ENCODE data around the gene CDK6.

Gene CDK6

DNA sequence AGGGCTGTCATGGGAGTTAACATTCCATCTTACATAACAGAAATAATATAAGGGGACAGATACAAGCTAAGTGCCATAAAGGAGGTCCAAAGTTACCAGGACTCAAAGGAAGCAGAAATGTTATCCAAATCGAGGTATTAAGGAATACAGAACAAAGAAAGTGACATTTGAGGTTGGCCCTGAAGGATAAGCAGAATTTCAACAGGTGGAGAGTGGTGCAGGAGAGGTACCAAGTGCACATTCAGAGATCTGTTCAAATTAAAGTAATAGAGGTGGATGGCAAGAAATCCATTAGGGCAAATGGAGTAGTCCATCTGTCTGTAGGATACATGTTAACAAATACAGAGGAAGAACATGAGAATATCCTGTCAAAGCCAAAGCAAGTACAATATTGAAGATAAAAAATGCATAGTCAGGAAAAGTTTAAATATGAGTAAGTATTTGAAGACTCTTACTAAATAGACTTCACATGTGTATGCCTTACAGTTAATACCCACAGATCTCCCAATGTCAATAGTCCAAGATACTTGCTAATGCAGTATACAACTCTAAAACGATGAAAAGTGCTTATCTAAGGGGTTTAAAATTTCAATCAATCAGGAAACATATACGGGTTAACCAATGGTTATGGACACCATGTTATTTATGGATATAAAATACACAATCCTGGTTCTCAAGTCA lies 10.0 kb downstream of the CDK6 start:
- no peak for DNase-seq (ENCODE audit: low read depth)

DNA sequence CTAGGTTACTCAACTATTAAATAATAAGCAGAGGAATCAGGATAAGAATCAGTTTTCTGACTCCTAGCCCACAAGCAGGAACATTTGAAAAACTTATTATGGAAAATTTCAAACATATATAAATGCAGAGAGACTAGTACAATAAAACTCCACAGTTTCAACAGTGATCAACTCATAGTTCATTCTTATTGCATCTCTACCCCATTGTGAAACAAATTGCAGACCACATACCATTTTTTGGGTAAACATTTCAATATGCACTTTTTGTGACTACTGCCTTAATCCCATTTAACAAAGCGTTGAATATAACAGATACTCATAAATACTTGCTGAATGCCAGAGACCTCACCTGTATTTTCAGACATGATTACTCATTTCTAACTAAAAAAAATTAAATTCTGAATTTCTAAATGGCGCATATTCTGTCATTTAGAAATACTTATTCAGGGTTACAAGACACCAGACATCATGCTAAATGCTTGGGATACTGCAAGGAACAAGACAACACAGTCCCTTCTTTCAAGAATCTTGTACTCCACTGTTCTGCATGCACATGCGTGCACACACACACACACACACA lies 11.4 kb downstream of the CDK6 start:
- DNase-seq (ENCODE audit: low read depth), result no peak

DNA sequence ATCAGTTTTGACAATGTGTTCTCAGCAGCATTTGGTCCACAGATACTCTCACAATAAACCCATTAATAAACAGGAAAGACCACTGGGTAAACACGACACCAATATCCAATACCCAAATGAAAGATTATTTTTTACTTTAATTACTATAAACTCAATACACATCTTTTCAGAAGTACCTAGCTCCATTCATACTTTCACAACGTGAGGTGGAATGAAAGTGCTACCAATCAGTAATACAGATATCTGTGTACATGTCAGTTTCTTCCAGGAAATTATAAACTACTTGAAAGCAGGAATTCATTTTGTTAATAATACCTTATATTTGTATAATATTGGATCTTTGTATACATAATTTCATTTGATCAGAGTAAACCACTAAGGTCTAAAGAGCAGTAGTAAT lies 11.9 kb downstream of the CDK6 start:
- DNase-seq (ENCODE audit: low read depth), result no peak

DNA sequence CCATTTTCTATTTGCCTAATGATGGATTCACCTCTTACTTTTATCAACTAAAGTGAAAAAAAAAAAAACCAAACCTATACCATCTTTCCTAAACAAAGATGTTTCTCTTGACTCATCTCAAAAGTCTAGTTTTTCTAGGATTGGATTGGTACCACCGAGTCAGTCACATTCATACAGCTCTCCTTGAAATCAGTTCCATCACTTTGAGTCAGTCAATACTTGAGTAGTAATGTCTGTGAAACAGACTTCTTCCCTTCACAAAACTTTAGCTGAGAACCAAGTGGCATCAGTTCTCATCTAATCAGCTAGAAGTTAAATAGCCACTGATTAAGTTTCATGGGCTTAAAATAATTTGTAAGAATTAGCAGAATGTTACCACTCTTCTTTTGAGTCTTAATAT lies 13.3 kb downstream of the CDK6 start:
- DNase-seq (ENCODE audit: low read depth), result no peak

DNA sequence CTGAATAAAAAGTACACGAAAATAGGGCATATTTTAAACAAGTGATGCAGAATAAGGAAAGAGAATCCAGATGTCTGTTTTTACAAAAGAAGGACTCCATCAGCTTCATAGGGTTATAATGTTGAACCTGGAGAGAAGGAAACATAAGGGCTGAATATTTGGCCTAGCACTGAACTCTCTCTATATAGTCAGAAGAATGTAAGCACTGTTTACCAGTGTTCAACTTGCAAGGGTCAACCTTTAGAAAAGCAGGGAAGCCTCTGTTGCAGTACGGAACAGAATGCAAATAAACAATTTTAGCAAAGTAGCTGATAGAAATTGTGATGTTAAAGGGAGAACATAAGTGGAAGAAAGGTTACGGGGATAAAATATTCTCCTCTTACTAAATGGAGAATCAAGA lies 16.2 kb downstream of the CDK6 start:
- DNase-seq (ENCODE audit: low read depth), result no peak

DNA sequence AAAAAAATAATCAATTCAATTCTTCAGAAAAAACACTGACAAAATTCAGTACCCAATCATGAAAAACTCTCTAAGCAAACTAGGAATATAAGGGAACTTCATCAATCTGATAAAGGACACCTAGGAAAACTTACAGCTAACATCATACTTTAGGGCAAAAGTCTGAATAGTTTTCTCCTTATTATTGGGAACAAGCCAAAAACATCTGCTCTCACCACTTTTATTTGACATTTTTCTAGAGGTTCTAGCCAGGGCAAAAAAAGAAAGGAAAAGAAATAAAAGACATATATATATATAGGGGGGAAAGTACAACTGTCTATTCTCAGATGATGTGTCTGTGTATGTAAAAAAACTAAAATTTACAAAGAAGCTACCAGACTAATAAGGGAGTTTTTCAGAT lies 19.0 kb downstream of the CDK6 start:
- DNase-seq (ENCODE audit: low read depth), result no peak

DNA sequence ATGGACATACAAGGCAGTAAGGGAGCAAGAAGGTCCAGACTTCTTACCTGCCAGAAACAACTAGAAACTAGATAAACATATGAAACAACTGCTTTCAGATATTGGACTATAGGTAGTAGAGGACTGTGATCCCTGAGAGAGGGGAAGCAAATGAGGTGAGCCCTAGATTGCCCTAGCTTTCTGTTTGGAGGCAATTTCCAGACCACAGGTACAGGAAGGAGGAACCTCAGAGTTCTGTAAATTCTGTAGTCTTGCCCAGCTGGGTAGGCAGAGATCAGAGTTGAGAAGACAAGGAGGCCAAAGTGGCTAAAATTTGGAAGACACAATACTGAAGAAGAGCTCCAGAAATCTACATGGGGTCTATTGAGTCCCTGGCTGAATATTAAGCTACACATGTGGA lies 21.0 kb downstream of the CDK6 start:
- no peak for DNase-seq (ENCODE audit: low read depth)

DNA sequence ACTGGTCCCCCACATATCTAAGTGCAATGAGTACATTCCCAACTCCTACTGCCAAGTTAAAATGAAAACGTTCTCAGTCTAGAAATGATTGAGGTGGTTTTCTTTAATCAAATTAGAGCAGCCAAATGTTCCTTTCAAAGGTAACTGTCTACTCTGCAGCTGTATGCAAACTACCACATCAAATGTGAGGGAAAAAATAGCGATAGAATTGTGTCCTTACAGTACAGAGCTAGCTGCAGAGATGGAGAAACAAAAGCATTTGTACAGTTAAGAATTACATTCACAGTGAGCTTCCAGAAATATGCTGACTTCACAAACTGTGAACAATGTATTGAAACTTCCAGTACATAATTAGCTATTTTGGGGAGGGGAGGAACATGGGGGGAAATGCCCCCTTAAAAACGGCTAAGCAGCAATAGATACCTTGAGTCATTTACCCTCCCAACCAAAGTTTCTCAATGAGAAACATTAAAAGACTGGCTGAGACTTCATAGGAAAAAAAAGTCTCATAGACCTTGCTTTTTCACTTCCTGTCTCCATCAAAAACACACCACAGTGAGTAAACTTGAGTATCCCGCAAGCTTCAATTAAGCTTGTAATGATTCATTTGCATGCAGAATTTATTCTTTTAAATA lies 22.9 kb downstream of the CDK6 start:
- DNase-seq (ENCODE audit: low read depth), result no peak

DNA sequence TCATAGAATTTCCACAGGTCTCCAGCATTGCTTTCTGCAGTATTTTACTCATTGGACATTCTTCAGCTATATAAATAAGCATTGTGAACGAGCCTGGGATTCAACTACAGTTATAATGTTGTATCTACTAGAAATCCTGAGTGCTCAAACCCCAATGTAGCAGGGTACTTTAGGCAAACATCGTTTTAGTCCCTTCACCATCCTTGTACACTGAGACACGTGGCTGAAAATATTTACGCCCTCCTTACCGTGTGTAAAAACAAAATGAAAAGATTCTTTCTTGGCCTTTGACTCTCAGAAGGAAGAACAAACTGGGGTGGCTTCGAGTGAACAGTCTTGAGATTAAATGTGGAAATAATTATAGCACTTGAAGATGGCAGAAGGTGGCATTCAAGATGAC lies 25.2 kb downstream of the CDK6 start:
- no peak for DNase-seq (ENCODE audit: low read depth)

DNA sequence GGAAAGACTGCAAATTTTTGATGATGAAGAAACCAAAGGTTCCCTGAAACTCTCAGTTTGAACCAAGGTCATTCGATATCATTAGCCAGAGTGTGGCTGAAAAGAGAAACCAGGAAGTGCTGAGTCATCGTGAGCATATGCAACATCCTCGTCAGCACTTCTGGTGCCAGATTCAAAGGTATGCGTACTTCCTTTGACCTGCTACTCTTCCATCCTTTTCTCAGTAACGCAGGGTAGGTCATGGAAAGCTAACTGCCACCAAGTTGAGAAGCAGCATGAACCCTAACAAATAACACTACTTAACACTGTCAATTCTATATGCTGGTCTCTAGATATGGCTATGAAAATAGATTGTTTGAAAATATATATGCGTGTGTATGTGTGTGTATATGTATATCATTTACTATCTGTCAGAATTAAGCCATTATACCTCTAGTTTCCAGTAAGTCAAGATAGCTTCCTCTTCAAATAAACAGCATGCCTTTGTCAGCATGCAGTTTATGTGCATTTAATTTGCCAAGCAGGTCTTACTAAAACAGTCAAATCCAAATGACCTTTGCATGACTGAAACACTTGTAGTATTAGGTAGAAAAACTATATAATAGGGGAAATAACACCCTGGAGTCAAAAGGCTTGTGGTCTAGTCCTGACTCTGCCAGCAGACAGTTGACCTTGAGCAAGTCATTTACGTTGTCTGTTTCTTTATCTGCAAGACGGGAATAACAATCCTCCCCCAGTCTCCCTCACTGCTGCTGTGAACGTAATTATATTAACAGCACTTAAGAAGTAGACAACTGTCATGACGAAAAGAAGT lies 26.4 kb downstream of the CDK6 start:
- DNase-seq (ENCODE audit: low read depth), result peak; percentile 77

DNA sequence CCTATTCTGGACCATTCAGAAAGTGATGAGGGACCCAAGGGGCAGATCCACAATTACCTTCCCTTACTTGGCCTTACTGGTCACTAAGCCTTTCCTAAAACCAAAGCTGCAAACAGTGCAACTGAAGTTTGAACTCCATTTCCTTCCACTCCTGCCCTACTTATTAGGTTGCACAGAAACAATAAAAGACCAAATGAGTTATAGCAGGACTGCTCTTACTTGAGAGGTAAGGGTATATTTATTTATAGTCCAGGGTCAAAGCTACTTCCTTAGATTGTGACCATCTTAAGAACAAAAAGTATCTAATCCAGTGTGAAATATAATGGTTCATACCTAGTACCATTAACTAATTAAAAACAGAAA lies 27.0 kb downstream of the CDK6 start:
- DNase-seq (ENCODE audit: low read depth), result no peak

DNA sequence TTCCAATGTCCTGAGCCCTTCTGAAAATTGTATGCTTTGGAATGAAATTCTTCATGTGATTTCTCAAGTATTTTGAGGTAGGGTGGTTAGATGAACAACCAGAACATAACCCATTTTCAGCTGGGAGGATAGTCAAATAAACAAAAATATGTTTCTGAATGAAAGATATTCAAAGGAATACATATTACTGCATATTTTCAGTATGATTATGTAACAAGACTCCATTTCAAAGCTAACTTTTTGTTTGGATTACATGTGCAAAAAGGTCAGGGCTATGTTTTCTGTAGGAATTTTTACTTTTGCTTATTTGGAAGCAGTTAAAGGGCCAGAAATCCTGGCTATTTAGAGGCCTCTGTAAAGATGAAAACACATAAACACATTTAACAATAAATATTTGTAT lies 27.7 kb downstream of the CDK6 start:
- no peak for DNase-seq (ENCODE audit: low read depth)

DNA sequence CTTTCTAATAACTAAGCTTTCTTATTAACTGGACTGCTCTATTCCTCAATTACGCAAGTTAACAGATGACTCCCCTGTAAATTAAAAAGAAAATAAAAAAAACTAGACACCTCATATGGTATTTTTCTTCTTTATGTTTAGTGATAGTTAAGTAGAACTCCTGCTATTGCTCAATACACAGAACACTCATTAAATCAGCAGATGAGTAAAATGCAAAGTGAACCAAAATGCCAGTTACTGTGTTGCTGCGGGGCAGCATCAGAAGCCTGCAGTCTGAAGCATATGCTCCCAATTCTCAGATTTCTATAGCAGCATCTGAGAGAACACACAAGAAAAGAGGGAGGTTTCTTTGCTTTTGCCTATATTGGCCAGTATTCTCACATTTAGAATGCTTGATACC lies 28.4 kb downstream of the CDK6 start:
- DNase-seq (ENCODE audit: low read depth), result no peak

DNA sequence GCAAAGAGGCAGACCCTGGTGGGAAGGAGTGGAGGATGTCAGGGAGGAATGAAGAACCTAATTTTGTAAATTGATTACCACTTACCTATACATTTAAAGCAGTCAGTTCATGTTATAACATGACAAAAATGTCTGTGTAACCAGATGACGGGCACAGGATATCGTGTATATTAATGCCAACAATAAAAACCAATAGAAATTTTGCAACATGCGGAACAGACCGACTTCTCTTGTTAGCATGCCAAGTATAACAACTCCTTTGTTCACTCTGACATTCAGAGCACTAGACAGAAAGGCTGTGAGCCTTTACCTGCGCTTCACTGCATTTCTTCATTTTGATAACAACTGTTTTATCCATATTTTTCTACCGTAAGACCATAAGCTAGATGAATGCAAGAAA lies 29.9 kb downstream of the CDK6 start:
- DNase-seq (ENCODE audit: low read depth), result no peak

DNA sequence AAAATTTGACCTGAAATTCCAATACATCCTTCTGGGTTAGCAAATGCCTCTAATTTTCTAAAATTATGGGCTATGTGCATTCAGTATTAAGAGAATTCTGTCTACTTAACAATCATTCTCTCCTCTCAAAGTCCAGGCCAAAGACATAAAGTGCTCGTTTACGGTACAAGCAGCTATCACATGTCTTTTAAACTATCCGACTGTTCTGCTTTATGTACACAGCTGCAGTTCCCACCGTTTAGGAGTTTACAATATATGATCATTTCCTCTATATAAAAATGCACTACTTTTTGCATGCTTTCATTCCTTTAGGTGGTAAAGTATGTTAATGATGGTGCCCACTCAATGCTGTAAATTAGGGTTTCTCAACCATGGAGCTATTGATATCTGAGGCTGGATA lies 34.0 kb downstream of the CDK6 start:
- no peak for DNase-seq (ENCODE audit: low read depth)

DNA sequence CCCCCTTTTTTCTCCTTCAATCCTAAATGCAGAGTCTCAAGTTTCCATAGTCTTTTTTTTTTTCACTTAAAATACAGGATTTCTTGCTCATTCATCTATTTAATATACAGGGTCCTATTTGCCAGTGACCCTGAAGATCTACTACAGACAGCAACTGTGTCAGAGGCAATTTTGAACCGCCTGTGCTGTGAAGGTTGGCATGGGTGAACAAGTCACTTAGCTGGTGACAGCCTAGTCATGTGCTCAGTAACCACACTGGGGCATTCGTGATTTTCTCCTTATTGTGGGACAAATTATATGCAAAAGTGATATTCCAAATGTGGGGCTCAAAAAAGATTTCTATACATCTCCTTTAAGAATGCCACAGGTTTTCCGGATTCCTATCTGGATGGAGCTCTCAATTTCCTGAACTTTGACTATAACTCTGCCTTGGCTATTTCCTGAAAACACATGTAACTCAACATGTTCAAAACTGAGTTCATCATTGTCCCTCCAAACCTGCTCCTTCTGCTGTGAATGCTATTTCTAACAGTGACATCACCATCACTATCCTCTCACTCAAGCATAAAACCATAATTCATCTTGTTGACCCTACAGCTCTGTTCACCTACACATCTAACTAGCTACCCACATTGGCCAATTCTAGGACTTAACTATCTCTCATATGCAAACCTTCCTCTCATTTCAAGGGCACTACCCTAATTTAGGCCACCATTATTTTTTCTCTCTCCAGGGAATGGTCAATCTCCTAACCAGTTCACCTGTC lies 36.7 kb downstream of the CDK6 start:
- DNase-seq (ENCODE audit: low read depth), result no peak

DNA sequence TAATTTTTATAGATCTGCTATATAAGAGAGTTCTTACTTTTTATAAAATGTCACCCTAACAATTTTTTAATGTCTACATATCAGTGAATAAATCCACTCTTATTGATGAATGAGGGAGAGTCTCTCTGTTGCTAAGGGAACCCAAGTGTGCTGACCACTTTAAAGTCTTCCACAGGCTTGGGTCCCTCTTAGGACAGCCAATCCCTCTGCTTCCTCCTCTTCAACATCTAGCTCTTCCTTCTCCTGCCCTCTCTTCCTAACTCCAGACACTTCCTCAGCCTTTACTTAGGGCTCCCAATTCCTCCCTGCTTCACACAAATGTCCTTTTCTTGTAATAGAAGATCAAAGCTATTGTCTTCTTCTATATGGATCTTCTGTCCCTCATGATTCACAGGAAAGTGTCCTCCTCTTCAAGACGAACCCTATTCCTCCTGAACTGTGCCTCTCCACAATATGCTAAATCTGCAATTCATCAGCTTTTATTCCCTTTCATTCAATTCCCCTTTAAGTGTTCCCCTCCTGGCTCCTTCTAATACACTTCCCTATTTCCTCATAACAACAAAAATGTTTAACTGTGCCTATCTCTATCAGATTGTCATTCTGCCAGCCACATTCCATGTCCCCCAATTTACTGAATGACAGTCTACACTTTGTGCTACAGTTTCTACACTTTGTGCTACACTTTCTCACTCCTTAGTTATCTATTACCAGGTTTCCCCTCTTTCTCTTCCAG lies 37.7 kb downstream of the CDK6 start:
- no peak for DNase-seq (ENCODE audit: low read depth)

DNA sequence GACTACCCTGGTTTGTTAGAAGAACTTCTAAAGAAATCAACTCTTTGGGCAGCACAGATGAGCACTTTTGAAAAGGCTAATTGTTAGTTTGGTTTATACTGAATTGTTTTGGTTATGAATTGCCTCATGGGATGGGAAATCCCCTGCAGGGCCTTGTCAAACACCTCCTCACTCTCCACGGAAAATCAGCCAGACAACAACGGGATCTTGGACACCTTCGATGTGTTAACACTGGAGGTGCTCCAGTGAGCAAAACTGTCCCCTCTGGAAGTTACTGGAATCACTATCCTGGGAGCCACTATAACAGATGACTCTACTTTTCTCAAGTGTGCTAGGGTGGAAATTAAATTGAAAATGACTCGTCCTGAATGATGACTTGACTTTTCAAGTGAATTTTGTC lies 38.7 kb downstream of the CDK6 start:
- no peak for DNase-seq (ENCODE audit: low read depth)

DNA sequence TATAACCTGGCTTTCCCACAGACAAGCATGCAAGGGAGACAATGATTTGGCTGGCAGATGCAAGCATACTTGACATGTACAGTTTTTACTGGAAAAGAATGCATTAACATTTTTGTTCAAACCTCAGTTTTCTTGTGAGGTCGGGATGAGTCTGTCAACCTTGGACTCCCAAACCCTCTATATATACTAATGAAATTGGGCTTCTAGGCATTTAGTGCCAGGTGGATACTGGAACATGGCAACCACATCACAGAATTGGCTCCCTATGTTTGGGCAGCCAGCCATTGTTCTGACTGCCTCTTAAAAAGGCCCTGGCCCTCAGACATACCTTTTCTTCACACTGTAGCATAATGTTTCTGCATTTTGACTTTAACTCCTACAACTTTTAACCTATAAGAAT lies 39.1 kb downstream of the CDK6 start:
- DNase-seq (ENCODE audit: low read depth), result no peak

DNA sequence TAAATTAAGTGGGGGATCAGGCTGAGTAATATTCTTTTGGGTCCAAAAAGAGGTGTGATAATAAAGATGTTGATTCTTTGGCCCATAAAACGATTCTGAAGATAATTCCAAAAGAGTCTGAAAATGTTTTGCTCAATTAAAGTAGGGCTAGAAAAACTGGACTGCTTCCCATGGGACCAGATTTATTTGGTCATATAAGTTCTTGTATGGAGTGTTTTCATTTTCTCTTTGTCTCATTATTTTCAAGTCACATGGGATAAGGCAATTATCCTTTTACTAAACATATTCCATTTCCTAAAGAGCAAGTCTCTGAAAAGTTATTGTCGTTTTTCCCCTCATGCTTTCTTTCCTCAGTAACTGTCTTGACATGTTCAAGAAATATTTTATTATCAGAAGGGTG lies 41.5 kb downstream of the CDK6 start:
- no peak for DNase-seq (ENCODE audit: low read depth)

DNA sequence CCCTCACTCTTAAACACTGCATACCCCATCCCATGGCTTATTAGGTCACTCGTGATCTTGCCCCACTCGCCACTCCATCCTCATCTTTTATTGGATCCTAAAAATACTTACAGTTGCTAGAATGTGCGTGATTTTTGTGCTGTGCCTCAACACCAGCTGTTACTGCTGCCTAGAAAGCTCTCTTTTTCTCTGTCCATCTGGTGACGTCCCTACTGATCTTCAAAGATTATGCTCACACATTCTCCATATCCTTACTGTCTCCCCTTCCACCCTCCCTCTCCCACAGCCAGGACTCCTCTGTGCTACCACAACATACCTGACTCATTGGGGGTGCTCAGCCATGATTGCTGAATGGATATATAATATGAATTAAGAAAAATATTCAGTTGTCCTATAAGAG lies 42.0 kb downstream of the CDK6 start:
- DNase-seq (ENCODE audit: low read depth), result no peak
